H1 (cell line): ENCODE measurements around the gene PROSER2. TPM values are rescaled to one million over a fixed set of nuclear protein-coding genes. Genes with fewer than 3 reads are reported as not detected.

Source experiments
- BRCA1 ChIP-seq: IDR thresholded peaks from 2 replicates; pipeline ENCODE4 v1.6.1; 2012; ENCODE audit warnings: low read depth, low read length, improper control_type of control experiment
- RAD21 ChIP-seq, 2 experiments: IDR thresholded peaks in 1 of 2; conservative IDR thresholded peaks in 1 of 2; 2 replicates each; pipeline ENCODE4 v1.6.1; 2011; ENCODE audit warnings: low read depth in 2 of 2, low read length in 2 of 2, improper control_type of control experiment in 1 of 2, inconsistent platforms in 1 of 2, mild to moderate bottlenecking in 1 of 2, moderate library complexity in 1 of 2
- SRF ChIP-seq: IDR thresholded peaks from 2 replicates; pipeline ENCODE4 v1.6.1; 2011; ENCODE audit warnings: mild to moderate bottlenecking, low read depth, low read length, moderate library complexity
- TAF1 ChIP-seq: IDR thresholded peaks from 2 replicates; pipeline ENCODE4 v1.6.1; 2011; ENCODE audit warnings: mild to moderate bottlenecking, low read depth, low read length
- polyA plus RNA-seq, 7 experiments: library from polyadenylated mRNA; depleted of rRNA in 3 of 7; stranded (reverse) in 5 of 7; unstranded in 2 of 7; fragments of >200 nt in 5 of 7; fragments of 200-250 nt in 2 of 7; gene quantifications; 1 replicate in 5 of 7; 2 replicates in 1 of 7; 4 replicates in 1 of 7; pipeline versions ENCODE4 v1.2.1 to v1.2.3, GENCODE V29; 2011 to 2013; ENCODE audit warnings: missing spikeins in 2 of 7, mixed read lengths in 2 of 7
- total RNA-seq: library from RNA; stranded (reverse); fragmentation: NEBNext Ultra II Directional; extraction: Animal tissue kit (Norgen Biotek cat#: 25700); gene quantifications from 2 replicates; pipeline ENCODE4 v1.2.1, GENCODE V29; 2021
- TF ChIP-seq, protein P1 (sequence below): fragments of 300-600 bp; sonication (generic); IDR thresholded peaks from 2 replicates; pipeline ENCODE4 v1.7.1; 2012; ENCODE audit warnings: low read length, moderate library complexity, mild to moderate bottlenecking, inconsistent platforms; ENCODE audit not compliant: insufficient replicate concordance
- TF ChIP-seq, protein P2 (sequence below), 3 experiments: IDR thresholded peaks; 1 replicate in 2 of 3; 2 replicates in 1 of 3; pipeline versions ENCODE4 v1.5.1 to v1.6.1; 2011; ENCODE audit warnings: low read length in 3 of 3, mild to moderate bottlenecking in 3 of 3, inconsistent platforms in 2 of 3, low read depth in 1 of 3, moderate library complexity in 1 of 3; ENCODE audit not compliant: insufficient read depth in 1 of 3; ENCODE audit errors: control extremely low read depth in 1 of 3

PROSER2 gene
- total and polyA plus RNA-seq, 2 of the 8 experiments (the other 6 are each of a cell fraction or from before 2014, with no cell fraction given) = 3.9 to 13.7 TPM

- TF ChIP-seq, protein P1, sequence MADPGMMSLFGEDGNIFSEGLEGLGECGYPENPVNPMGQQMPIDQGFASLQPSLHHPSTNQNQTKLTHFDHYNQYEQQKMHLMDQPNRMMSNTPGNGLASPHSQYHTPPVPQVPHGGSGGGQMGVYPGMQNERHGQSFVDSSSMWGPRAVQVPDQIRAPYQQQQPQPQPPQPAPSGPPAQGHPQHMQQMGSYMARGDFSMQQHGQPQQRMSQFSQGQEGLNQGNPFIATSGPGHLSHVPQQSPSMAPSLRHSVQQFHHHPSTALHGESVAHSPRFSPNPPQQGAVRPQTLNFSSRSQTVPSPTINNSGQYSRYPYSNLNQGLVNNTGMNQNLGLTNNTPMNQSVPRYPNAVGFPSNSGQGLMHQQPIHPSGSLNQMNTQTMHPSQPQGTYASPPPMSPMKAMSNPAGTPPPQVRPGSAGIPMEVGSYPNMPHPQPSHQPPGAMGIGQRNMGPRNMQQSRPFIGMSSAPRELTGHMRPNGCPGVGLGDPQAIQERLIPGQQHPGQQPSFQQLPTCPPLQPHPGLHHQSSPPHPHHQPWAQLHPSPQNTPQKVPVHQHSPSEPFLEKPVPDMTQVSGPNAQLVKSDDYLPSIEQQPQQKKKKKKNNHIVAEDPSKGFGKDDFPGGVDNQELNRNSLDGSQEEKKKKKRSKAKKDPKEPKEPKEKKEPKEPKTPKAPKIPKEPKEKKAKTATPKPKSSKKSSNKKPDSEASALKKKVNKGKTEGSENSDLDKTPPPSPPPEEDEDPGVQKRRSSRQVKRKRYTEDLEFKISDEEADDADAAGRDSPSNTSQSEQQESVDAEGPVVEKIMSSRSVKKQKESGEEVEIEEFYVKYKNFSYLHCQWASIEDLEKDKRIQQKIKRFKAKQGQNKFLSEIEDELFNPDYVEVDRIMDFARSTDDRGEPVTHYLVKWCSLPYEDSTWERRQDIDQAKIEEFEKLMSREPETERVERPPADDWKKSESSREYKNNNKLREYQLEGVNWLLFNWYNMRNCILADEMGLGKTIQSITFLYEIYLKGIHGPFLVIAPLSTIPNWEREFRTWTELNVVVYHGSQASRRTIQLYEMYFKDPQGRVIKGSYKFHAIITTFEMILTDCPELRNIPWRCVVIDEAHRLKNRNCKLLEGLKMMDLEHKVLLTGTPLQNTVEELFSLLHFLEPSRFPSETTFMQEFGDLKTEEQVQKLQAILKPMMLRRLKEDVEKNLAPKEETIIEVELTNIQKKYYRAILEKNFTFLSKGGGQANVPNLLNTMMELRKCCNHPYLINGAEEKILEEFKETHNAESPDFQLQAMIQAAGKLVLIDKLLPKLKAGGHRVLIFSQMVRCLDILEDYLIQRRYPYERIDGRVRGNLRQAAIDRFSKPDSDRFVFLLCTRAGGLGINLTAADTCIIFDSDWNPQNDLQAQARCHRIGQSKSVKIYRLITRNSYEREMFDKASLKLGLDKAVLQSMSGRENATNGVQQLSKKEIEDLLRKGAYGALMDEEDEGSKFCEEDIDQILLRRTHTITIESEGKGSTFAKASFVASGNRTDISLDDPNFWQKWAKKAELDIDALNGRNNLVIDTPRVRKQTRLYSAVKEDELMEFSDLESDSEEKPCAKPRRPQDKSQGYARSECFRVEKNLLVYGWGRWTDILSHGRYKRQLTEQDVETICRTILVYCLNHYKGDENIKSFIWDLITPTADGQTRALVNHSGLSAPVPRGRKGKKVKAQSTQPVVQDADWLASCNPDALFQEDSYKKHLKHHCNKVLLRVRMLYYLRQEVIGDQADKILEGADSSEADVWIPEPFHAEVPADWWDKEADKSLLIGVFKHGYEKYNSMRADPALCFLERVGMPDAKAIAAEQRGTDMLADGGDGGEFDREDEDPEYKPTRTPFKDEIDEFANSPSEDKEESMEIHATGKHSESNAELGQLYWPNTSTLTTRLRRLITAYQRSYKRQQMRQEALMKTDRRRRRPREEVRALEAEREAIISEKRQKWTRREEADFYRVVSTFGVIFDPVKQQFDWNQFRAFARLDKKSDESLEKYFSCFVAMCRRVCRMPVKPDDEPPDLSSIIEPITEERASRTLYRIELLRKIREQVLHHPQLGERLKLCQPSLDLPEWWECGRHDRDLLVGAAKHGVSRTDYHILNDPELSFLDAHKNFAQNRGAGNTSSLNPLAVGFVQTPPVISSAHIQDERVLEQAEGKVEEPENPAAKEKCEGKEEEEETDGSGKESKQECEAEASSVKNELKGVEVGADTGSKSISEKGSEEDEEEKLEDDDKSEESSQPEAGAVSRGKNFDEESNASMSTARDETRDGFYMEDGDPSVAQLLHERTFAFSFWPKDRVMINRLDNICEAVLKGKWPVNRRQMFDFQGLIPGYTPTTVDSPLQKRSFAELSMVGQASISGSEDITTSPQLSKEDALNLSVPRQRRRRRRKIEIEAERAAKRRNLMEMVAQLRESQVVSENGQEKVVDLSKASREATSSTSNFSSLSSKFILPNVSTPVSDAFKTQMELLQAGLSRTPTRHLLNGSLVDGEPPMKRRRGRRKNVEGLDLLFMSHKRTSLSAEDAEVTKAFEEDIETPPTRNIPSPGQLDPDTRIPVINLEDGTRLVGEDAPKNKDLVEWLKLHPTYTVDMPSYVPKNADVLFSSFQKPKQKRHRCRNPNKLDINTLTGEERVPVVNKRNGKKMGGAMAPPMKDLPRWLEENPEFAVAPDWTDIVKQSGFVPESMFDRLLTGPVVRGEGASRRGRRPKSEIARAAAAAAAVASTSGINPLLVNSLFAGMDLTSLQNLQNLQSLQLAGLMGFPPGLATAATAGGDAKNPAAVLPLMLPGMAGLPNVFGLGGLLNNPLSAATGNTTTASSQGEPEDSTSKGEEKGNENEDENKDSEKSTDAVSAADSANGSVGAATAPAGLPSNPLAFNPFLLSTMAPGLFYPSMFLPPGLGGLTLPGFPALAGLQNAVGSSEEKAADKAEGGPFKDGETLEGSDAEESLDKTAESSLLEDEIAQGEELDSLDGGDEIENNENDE = no peak
- TF ChIP-seq SRF = no peak
- TF ChIP-seq, protein P2, sequence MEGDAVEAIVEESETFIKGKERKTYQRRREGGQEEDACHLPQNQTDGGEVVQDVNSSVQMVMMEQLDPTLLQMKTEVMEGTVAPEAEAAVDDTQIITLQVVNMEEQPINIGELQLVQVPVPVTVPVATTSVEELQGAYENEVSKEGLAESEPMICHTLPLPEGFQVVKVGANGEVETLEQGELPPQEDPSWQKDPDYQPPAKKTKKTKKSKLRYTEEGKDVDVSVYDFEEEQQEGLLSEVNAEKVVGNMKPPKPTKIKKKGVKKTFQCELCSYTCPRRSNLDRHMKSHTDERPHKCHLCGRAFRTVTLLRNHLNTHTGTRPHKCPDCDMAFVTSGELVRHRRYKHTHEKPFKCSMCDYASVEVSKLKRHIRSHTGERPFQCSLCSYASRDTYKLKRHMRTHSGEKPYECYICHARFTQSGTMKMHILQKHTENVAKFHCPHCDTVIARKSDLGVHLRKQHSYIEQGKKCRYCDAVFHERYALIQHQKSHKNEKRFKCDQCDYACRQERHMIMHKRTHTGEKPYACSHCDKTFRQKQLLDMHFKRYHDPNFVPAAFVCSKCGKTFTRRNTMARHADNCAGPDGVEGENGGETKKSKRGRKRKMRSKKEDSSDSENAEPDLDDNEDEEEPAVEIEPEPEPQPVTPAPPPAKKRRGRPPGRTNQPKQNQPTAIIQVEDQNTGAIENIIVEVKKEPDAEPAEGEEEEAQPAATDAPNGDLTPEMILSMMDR (IDR thresholded peaks at IDR 0.05; ENCODE audit: control extremely low read depth in 1 of 3, insufficient read depth in 1 of 3, low read depth in 1 of 3, low read length in 3 of 3) = no peak
- TF ChIP-seq RAD21 (IDR thresholded peaks at IDR 0.05 in 1 of 2, conservative IDR thresholded peaks at IDR 0.05 in 1 of 2; ENCODE audit: low read depth in 2 of 2, low read length in 2 of 2) = no peak
- TF ChIP-seq BRCA1 = no peak
- TF ChIP-seq TAF1 = no peak
- TF ChIP-seq, all 59 proteins: peak for 0
Observed at GRCh38 chr10:11813855-11814567, 9.1 kb upstream of the PROSER2 start (continued).
